ENCODE data around the gene GRAMD4.

DNA sequence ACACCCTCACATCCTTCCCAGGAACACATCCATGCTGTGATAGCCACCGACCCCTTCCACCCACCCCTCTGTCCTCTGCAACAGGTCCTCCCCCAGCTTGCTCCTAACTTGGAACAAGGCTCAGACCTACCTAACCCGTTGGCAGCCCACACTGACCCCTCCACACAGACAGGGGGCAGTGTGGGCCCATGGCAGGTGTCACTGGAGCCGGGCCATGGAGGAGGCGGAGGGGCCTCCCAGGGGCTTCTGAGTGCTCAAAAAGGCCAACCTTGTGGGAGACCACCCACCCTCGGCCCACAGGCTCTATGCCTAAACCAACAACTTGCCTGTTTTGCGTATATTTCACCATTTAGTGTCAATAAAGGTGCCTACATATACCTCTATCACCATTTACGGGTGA lies 60.8 kb downstream of the GRAMD4 start:
- TF ChIP-seq, protein P1, sequence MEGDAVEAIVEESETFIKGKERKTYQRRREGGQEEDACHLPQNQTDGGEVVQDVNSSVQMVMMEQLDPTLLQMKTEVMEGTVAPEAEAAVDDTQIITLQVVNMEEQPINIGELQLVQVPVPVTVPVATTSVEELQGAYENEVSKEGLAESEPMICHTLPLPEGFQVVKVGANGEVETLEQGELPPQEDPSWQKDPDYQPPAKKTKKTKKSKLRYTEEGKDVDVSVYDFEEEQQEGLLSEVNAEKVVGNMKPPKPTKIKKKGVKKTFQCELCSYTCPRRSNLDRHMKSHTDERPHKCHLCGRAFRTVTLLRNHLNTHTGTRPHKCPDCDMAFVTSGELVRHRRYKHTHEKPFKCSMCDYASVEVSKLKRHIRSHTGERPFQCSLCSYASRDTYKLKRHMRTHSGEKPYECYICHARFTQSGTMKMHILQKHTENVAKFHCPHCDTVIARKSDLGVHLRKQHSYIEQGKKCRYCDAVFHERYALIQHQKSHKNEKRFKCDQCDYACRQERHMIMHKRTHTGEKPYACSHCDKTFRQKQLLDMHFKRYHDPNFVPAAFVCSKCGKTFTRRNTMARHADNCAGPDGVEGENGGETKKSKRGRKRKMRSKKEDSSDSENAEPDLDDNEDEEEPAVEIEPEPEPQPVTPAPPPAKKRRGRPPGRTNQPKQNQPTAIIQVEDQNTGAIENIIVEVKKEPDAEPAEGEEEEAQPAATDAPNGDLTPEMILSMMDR (IDR thresholded peaks at IDR 0.05), result no peak
- TF ChIP-seq POLR2A (IDR thresholded peaks at IDR 0.05), result no peak

Measured in uterus (tissue), 2 donors.